Astrocyte of the spinal cord (primary cell): Measurements from ENCODE around the gene RHOD.

ENCODE experiments used
- DNase-seq: peaks from one replicate; pipeline ENCODE4 v3.0.0; 2011; ENCODE audit warnings: low read depth, low spot score
- H3K4me3 ChIP-seq: 2 replicates; pipeline ENCODE4 v1.5.1; 2011; ENCODE audit warnings: low read depth, mild to moderate bottlenecking, low read length, moderate library complexity
- in situ Hi-C: cut with HindIII; loops from 2 replicates; pipeline ENCODE4 v1.10.0; 2017; ENCODE audit warnings: low sequenced_read_pairs
- TF ChIP-seq, protein P1 (sequence below): IDR thresholded peaks from 2 replicates; pipeline ENCODE4 v1.5.1; 2012; ENCODE audit warnings: low read depth, mild to moderate bottlenecking, low read length, inconsistent platforms

RHOD gene, protein sequence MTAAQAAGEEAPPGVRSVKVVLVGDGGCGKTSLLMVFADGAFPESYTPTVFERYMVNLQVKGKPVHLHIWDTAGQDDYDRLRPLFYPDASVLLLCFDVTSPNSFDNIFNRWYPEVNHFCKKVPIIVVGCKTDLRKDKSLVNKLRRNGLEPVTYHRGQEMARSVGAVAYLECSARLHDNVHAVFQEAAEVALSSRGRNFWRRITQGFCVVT

DNA sequence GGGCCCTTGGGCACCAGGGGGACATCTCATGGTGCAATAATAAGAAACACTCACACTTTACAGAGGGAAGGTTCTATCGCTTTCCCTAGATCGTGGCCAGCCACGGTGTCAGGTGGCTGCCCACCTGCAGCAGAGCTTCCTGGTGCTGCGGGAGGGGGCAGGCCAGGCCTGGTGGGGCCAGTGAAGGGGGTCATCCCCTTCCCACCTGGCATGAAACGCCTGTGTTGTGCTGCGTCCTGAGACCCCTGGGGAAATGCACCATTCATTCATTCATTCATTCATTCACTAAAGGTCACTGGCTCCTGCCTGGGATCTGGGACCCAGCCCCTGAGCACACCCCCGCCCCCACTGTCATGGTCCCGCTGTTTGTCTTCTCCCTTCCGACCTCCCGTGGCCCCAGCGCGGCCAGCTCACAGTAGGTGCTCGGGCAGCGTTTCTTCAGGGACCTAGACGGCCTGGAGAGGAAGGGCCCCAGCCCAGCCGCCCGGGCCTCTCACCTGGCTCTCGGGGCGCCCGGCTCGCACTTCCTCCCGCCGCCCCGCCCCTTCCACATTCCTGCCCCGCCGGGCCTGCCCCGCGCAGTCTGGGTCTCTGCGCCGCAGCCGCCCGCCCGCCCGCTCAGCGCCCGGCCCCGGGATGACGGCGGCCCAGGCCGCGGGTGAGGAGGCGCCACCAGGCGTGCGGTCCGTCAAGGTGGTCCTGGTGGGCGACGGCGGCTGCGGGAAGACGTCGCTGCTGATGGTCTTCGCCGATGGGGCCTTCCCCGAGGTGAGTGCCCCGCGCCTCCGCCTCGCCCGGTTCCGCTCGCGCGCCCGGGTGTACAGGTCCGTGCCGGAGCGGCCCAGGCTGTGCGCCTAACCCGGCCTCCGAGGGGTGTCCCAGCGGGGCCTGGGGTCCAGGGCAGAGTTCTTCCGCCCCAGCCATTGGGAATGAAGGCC lies at the start of gene RHOD:
Gene RHOD (plus strand): TSS at position 581 of the 938 bp plus-strand sequence. CDS start 56 bp downstream, at position 637.
- peak within 1 kb of the TSS; percentile 54 for H3K4me3 ChIP-seq
- DNase-seq = no peak
- TF ChIP-seq, protein P1, sequence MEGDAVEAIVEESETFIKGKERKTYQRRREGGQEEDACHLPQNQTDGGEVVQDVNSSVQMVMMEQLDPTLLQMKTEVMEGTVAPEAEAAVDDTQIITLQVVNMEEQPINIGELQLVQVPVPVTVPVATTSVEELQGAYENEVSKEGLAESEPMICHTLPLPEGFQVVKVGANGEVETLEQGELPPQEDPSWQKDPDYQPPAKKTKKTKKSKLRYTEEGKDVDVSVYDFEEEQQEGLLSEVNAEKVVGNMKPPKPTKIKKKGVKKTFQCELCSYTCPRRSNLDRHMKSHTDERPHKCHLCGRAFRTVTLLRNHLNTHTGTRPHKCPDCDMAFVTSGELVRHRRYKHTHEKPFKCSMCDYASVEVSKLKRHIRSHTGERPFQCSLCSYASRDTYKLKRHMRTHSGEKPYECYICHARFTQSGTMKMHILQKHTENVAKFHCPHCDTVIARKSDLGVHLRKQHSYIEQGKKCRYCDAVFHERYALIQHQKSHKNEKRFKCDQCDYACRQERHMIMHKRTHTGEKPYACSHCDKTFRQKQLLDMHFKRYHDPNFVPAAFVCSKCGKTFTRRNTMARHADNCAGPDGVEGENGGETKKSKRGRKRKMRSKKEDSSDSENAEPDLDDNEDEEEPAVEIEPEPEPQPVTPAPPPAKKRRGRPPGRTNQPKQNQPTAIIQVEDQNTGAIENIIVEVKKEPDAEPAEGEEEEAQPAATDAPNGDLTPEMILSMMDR = no peak
- in situ Hi-C loops = no loop called here

DNA sequence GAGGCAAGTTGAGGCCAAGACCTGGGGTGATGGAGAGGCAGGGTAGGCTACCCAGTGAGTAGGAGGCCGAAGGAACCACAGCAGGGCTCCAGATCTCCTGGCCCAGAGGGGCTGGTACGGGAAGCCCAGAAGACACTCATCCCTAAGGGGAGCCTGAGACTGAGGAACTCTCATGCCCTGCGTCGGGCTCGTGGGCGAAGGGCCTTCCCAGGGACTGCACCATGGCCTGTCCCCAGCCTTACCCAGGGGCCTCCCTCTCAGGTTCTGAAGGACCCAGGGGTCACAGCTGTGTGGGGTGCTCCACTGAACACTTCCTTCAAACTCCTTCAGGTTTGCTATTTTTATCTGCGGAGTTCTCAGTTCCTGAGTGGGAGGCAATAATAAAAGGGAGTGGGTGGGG lies 49.5 kb upstream of the RHOD start:
- H3K4me3 ChIP-seq = no peak overlapping the region
- TF ChIP-seq, protein P1 = no peak
- in situ Hi-C loops = no loop called here
- no peak for DNase-seq

DNA sequence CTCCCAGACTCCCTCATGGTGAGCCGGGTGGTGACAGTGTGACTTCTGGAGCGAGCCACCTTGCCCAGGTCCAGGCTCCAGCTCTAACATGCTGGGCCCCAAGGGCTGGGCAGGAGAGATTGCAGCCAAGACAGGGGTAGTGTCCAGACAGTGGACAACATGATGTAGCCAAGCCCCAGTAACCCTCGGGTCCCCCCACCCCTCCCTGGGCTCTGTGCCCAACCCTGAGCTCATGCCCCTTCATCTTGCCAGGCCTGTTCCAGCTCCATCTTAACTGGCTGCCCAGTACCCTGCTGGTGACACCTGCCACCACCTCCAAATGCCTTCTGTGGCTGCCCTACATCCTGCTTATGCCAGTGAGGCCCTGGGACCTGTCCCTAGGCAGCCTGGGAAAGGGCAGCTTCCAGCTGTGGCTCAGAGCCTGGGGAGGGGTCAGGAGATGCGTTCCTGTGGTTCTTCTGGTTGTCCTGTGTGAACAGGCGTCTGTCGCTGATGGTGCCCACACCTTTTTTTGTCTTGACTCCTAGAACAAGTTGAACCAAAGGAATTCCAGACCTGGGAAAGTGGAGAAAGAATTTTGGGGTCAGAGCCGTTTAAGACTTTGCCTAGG lies 46.2 kb upstream of the RHOD start:
- no peak for DNase-seq
- in situ Hi-C loops = no loop called here
- no peak overlapping the region for H3K4me3 ChIP-seq
- TF ChIP-seq, protein P1 = no peak

DNA sequence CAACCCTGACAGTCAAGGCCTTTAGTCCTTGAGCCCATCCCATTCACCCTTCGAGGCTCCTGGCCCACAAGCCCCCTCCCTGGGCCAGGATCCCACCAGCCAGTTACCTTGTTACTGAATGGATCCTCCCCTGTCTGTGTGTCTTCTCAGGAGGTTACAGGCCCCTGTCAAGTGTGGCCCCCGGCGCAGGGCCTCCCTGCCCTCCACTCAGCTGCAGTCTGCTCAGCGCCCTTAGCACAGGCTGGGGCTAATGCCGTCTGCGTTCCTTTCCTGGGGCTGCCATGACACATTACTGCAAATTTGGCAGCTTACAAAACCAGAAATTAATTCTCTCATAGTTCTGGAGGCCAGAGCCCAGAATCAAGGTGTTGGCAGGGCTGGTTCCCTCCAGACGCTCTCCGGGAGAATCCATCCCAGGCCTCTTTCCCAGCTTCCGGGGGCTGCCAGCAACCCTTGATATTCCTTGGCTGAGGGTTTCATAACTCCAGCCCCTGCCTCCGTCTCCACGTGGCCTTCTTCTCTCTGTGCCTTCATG lies 43.1 kb upstream of the RHOD start:
- no peak for DNase-seq
- in situ Hi-C loops = no loop called here
- TF ChIP-seq, protein P1 = no peak
- H3K4me3 ChIP-seq = no peak overlapping the region

DNA sequence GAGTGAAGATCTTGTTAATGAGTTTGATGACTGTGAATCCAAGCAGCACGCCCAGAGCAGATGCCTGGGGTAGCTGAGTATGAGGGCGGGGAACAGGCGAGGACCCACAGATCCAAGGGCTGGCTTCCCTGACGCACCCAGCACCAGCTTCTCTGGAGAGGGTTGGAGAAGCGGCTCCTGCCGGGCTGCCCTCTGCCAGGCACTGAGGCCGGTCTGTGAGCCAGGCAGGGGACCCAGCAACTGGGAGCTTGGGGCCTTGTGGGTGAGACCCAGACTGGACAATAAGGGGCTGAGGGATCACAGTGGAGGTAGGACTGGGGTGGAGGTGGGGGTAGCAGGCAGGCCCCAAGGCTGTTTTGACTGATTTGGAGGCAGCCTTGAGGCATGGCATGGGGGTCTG lies 42.3 kb upstream of the RHOD start:
- DNase-seq = no peak
- TF ChIP-seq, protein P1 = no peak
- in situ Hi-C loops = no loop called here
- H3K4me3 ChIP-seq = no peak overlapping the region

DNA sequence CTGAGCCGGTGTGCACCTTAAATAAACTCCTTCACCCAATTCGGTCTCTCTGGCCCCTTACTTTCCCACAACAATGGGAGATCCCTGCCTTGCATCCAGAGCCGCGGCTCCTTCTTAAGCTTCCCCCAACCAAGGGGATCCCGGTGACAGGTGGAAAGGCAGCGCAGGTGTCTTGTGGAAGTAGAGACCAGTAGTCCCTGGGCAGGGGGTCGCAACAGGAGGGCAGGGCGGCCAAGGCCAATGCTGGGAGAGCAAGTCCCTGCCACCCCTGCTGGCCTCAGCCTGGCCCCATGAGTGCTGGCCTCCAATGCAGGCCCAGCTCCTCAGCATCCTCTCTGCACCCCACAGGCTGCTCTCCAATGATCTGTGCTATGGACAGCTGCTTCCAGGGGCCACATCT lies 41.6 kb upstream of the RHOD start:
- in situ Hi-C loops = no loop called here
- no peak for DNase-seq
- TF ChIP-seq, protein P1 = no peak
- no peak overlapping the region for H3K4me3 ChIP-seq
